GM18502 (cell line): ENCODE measurements around the gene NBEA.
"Not testable (repeated sequence)": the region's sequence is repeated elsewhere in the genome, so short reads cannot be mapped to it uniquely, and the experiment has no call there.

ENCODE experiments used
- ATAC-seq: cut with Tn5 transposase; IDR thresholded peaks from one replicate; pipeline ENCODE4 v1.9.1; 2021; ENCODE audit warnings: mild to moderate bottlenecking; ENCODE audit not compliant: unreplicated experiment, poor library complexity

The NBEA gene

DNA sequence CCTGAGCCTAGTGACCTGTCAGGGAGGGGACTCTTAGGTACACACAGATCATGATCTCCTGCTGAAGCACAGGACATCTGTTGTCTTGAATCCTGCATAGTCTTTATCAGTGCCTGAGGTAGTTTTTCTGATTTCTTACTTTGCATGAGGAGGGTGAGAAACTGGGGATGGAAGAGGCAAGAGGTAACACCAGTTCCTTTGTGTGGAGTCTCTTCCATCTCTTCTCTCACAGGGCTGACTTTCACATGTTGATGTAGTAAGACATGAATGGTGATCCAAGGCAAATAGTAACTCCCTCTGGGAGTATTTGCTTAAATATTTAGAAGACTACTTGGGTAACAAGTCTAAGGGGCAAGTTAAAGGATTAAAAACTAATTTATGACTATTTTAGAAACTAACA lies 9.5 kb downstream of the NBEA start:
- no peak for ATAC-seq

DNA sequence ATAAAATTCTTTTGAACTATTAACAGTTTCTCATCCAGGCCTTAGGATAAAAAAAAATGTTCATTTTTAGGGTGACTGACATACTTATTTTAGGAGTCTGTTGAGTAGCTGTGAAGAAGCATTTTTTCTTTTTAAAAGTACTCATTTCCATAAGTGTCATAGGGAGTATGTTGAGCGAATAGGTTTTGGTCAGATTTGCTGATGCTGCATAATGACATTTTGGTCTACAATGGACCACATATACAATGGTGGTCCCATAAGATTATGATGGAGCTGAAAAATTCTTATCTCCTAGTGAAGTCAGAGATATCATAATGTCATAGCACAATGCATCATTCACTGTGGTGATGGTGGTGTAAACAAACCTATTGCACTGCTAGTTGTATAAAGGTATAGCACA lies 17.4 kb downstream of the NBEA start:
- ATAC-seq: no peak

DNA sequence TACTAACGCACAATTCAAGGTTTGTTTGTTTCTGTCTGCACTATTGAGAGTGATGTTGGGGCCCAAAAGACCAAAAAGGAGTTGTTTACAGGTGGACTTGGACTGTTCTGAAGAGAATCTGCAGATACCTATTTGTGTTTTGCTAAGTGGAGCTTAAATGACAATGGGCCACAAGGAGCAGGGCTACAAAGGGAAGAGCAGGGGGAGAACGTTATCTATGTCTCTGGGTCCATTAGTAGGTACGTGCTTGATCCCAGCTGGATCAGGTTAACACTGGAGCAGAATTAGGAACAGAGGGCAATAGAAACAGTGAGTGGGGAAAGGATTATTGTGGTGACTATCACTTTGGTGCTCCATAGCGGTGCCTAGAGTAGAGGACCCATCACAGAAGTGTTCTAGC lies 22.5 kb downstream of the NBEA start:
- ATAC-seq: no peak

DNA sequence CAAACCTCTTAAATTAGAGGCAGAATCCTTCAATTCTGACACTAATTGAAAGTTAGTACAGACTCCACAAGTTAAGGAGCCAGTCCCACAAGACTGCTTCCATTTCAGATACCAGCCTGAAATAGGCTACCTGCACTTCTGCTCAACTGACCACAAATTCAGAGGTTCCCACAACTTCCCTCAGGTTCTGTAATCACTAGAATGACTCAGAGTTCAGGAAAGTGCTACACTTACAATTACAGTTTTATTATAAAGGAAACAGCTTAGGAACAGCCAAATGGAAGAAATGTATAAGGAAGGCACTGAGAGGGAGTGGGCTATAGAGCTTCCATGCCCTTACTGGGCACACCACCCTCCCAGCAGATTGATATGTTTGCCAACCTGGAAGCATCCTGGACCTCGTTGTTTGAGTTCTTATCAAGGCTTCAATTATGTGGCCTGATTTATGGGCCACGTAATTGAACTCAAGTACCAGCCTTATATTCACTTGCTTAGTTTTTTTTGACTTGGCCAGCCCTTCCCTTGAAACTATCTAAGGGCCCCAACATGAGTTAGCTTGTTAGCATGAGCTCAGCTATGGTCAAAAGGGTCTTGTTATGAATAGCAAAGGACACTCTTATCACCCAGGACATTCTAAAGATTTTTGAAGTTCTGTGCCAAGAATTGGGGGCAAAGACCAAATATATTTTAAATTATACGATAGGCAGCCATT lies 25.9 kb downstream of the NBEA start:
- no peak for ATAC-seq

- not testable (repeated sequence) for ATAC-seq
These were observed 27.5 kb downstream of the NBEA start for GRCh38 chr13:34969539-34969938.

GRCh38 chr13:34970961-34971360 lies 28.9 kb downstream of the NBEA start:
- no peak for ATAC-seq

DNA sequence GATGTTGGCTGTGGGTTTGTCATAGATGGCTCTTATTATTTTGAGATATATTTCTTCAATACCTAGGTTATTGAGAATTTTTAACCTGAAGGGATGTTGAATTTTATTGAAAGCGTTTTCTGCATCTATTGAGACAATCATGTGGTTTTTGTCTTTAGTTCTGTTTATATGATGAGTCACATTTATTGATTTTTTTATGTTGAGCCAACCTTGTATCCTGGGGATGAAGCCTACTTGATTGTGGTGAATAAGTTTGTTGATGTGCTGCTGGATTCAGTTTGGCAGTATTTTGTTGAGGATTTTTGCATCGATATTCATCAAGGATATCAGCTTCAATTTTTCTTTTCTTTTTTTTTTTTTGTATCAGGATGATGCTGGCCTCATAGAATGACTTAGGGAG lies 29.4 kb downstream of the NBEA start:
- ATAC-seq: no peak

GRCh38 chr13:34985199-34985598 lies 43.1 kb downstream of the NBEA start:
- ATAC-seq: not testable (repeated sequence)

DNA sequence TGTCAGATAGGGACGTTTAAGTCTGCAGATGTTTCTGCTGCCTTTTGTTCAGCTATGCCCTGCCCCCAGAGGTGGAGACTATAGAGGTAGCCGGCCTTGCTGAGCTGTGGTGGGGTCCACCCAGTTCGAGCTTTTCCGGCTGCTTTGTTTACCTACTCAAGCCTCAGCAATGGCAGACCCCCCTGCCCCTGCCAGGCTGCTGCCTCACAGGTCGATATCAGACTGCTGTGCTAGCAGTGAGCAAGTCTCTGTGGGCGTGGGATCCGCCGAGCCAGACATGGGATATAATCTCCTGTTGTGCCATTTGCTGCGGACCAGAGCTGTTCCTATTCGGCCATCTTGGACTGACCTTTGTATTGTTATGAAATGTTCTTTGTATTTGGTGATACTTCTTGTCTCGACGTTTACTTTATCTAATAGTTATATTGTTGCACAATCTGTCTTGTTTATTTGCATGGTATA lies 46.3 kb downstream of the NBEA start:
- ATAC-seq: no peak

- no peak for ATAC-seq
These were observed 48.5 kb downstream of the NBEA start for GRCh38 chr13:34990399-34991214.

- ATAC-seq: no peak
These were observed 51.4 kb downstream of the NBEA start for GRCh38 chr13:34993470-34993869.

GRCh38 chr13:35003734-35004133 lies 61.7 kb downstream of the NBEA start:
- not testable (repeated sequence) for ATAC-seq

DNA sequence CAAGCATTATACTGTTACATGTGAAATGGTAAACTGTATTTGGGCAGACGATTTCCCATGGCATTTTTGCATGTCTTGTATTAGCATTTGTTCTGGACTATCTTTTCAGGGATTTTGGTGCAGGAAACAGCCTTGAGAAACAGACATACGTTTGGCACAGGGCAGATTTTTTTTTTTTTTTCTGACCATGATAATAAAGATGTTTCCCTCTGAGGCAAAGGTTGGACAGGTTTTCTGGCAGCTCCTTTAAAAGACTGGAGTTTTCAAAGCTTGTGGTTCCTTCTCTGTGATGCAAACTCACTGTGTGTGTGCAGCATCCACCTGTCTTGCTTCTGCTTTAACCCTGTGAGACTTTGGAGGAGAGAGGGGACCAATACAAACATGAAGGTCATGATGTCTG lies 63.0 kb downstream of the NBEA start:
- ATAC-seq: no peak

DNA sequence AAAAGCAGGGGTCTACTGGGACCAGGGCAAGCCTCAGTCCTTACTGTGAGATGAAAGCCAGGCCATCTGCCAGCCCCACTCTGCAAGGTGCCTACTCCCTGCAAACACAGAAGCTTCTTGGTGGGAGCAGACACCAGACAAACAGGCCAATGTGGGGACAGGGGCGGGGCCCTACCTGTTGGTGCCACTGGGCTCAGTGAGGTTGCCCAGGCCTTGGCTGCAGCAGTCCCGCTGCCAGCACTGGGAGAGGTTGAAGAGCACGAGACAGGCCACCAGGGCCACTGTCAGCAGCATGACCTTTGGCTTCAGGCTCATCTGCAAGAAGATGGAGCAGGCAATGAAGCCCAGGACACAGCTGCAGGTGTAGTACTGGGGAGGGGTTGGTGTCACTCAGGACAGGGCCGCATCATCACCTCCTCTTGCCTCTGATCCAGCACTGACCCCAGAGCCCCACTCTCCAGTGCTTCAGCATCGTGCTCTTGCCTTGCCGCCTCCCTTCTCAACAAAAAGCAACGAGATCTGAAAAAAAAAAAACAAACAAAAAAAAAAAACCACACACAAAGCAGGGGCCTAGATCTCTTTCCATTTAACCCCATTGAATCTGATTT lies 72.6 kb downstream of the NBEA start:
- no peak for ATAC-seq

DNA sequence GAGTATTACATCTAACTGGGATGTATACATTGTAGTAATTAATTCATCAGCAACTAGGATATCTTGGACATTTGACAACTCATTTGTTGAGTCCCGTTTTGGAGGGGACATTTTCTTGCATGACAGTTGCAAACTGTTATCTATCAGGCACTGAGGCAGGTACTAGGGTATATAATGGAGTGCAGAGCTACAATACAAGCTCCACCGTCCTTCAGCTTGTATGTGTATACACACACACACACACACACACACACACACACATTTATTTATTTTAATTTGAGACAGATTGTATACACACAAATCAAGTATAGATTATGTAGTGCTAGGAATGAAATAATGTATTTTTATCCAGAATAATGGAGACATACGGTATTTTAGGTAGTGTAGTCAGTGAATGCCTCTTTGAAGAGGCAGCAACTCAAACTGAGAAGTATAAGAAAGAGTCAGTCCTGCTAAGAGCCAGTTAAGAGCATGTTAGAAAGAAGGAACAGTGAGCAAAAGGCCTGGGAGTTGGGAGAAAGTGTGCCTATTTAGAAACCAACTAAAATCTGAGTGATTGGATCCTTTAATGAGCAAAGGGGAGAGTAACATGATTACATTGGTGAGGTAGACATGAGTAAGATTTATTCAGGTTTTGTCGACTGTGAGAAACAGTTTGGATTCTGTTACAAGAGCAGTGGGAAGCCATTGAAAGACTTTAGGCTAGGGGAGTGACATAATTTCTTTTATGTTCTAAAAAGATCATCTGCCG lies 74.5 kb downstream of the NBEA start:
- ATAC-seq: no peak

GRCh38 chr13:35025314-35025713 lies 83.2 kb downstream of the NBEA start:
- no peak for ATAC-seq

GRCh38 chr13:35028338-35028867 lies 86.3 kb downstream of the NBEA start:
- no peak for ATAC-seq

- ATAC-seq: no peak
These were observed 96.9 kb downstream of the NBEA start for GRCh38 chr13:35039012-35039411.

DNA sequence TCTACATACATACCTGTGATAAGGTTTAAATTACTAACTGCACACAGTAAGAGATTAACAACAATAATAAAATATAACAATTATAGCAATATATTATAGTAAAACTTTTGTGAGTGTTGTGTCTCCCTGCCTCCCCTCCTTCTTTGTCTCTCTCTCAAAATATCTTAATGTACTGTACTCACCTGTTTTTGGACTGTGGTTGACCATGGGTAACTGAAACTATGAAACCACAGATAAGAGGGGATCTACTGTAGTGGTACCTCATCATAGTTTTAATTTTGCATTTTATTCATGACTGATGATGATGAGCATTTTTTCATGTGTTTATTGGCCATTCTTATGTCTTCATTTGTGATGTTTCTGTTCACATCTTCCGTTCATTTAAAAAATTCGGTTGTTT lies 104.5 kb downstream of the NBEA start:
- no peak for ATAC-seq

DNA sequence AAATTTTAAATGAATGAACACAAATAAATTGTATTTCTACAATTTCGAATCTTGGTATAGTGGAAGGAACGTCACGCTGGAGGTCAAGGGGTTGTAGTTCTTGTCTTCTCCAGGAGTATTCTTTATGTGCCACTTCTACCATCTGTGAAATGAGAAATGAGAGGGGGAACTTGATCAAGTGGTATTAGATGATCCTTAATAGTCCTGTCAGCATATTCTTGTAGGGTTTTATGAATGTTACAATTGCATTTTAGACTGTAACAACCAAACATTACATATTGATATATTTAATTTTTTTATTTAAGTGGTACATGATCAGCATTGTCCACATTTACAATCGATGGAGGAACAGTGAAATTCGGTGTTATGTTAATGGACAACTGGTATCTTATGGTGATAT lies 113.6 kb downstream of the NBEA start:
- no peak for ATAC-seq
